ENCODE measurements around the gene DBT. TPM values are rescaled to one million over a fixed set of nuclear protein-coding genes. Genes with fewer than 3 reads are reported as not detected.

DBT gene
- total and polyA plus RNA-seq, 10 of the 15 experiments (the other 5 are each of a cell fraction or from before 2014, with no cell fraction given) = 2.1 to 15.9 (median 6.9) TPM

GRCh38 chr1:100151679-100152078 lies 98.0 kb downstream of the DBT start:
- FAIRE-seq = no peak
- no peak overlapping the region for H3K27ac ChIP-seq (ENCODE audit: control insufficient read depth, insufficient read depth)
- SMC1A ChIA-PET (ENCODE audit: uncharacterized antibody, unreplicated experiment) = interaction anchor here (0.8 to 1.2 kb wide), 7 partner anchors 9 to 717 kb away, joined by 3 to 5 read pairs (median 3); partner anchors contain the start of gene TRMT13

GRCh38 chr1:100147875-100148274 lies 101.8 kb downstream of the DBT start:
- Histone ChIP-seq H3K27me3 (replicated peaks in 1 of 2; ENCODE audit: control insufficient read depth in 2 of 2, insufficient read depth in 2 of 2, low read length in 1 of 2) (no peaks in the 10 kb centered on the region), H3K27ac (ENCODE audit: control insufficient read depth, insufficient read depth) (no peak overlapping the region), H3K9ac (ENCODE audit: control insufficient read depth, insufficient read depth, low read length) (no peak overlapping the region), H3K4me2 (ENCODE audit: control insufficient read depth, insufficient read depth) (no peak overlapping the region), H3K4me3 (no peak overlapping the region), H3K36me3 (ENCODE audit: control insufficient read depth in 2 of 2, insufficient read depth in 2 of 2, low read length in 1 of 2) (peaks cover 2 to 13% of the 10 kb centered on the region in 2 experiments), H3K4me1 (ENCODE audit: control insufficient read depth, insufficient read depth, low read length) (peaks cover 8% of the 10 kb centered on the region), H2AFZ (ENCODE audit: control insufficient read depth, low read depth, low read length) (no peak overlapping the region), H3K9me3 (replicated peaks; ENCODE audit: control insufficient read depth, insufficient read depth, low read length) (no peaks in the 10 kb centered on the region), H4K20me1 (ENCODE audit: control insufficient read depth, insufficient read depth) (no peaks in the 10 kb centered on the region), H3K79me2 (ENCODE audit: control insufficient read depth, insufficient read depth, low read length) (no peaks in the 10 kb centered on the region)
- ChIA-PET SMC1A (ENCODE audit: uncharacterized antibody, unreplicated experiment) (interaction anchor here (1.1 kb wide), 1 partner anchor 209 kb away, joined by 3 read pairs; no protein-coding TSS in a partner anchor), POLR2A (no interaction called here), CTCF (interaction anchor here (0.6 kb wide), 2 partner anchors 118 to 123 kb away, joined by 3 read pairs; partner anchors contain the start of gene RTCA), RAD21 (ENCODE audit: unreplicated experiment) (no interaction called here)
- BruUV-seq (replicated peaks) = TSS peak; percentile 41
- FAIRE-seq (no peak), DNase-seq (ENCODE audit: low read depth, low spot score) (no peak), ATAC-seq (no peak)
- in situ Hi-C loops (cut with MboI) (no loop called here), intact Hi-C loops (cut with micrococcal nuclease; ENCODE audit: unreplicated experiment) (no loop called here)
- 94% methylated on average over 4 of the region's 4 CpGs for WGBS (ENCODE audit: insufficient coverage, insufficient replicate concordance, low lambda C conversion rate, missing lambda C conversion rate)
- no peak for TF ChIP-seq EP300 (IDR thresholded peaks at IDR 0.05; ENCODE audit: borderline replicate concordance in 1 of 2, control insufficient read depth in 1 of 2, low read depth in 2 of 2, low read length in 2 of 2)
- TF ChIP-seq TARDBP (IDR thresholded peaks at IDR 0.05; ENCODE audit: borderline replicate concordance) = no peak
- TF ChIP-seq NBN (IDR thresholded peaks at IDR 0.05) = no peak
- TF ChIP-seq SUPT20H (IDR thresholded peaks at IDR 0.05; ENCODE audit: borderline replicate concordance, control insufficient read depth, low read depth, low read length) = no peak
- no peak for TF ChIP-seq MEF2B (IDR thresholded peaks at IDR 0.05; ENCODE audit: partially characterized antibody, poor library complexity, severe bottlenecking)
- TF ChIP-seq IKZF1 (conservative IDR thresholded peaks at IDR 0.05) = no peak
- no peak for TF ChIP-seq HSF1 (IDR thresholded peaks at IDR 0.05; ENCODE audit: low read depth, low read length)

More at GRCh38 chr1:100151679-100152078, 98.0 kb downstream of the DBT start:
- no peaks in the 10 kb centered on the region for H3K79me2 ChIP-seq (ENCODE audit: control insufficient read depth, insufficient read depth, low read length)
- ChIA-PET CTCF (interaction anchor here (0.7 to 3.3 kb wide), 3 partner anchors 11 to 304 kb away, joined by 3 to 17 read pairs (median 3); no protein-coding TSS in a partner anchor), RAD21 (ENCODE audit: unreplicated experiment) (interaction anchor here (0.6 to 1.3 kb wide), 4 partner anchors 10 to 407 kb away, joined by 3 to 4 read pairs (median 4); no protein-coding TSS in a partner anchor), POLR2A (interaction anchor here (1.4 kb wide), 1 partner anchor 18 kb away, joined by 3 read pairs; the partner anchor contains the start of gene TRMT13)
- H3K9me3 ChIP-seq (replicated peaks; ENCODE audit: control insufficient read depth, insufficient read depth, low read length) = no peaks in the 10 kb centered on the region
- H2AFZ ChIP-seq (ENCODE audit: control insufficient read depth, low read depth, low read length) = no peak overlapping the region
- no peak for TF ChIP-seq BCL3 (IDR thresholded peaks at IDR 0.05; ENCODE audit: borderline replicate concordance, insufficient read depth, low read depth, low read length, poor library complexity, severe bottlenecking)
- no peak for TF ChIP-seq CHD1 (IDR thresholded peaks at IDR 0.05; ENCODE audit: low read depth, low read length)
- no peak for TF ChIP-seq ZNF384 (IDR thresholded peaks at IDR 0.05; ENCODE audit: borderline replicate concordance, low read depth, low read length)
- TF ChIP-seq BMI1 (IDR thresholded peaks at IDR 0.05; ENCODE audit: borderline replicate concordance) = no peak
- DNase-seq (ENCODE audit: low read depth, low spot score) (no peak), ATAC-seq (peak; percentile 58)
- no peak overlapping the region; the same call in 1 of the 2 replicates for H3K9ac ChIP-seq (ENCODE audit: control insufficient read depth, insufficient read depth, low read length)
- H3K27me3 ChIP-seq (replicated peaks in 1 of 2; ENCODE audit: control insufficient read depth in 2 of 2, insufficient read depth in 2 of 2, low read length in 1 of 2) = no peaks in the 10 kb centered on the region
- no TSS peak for BruUV-seq (replicated peaks)
- WGBS (ENCODE audit: insufficient coverage, insufficient replicate concordance, low lambda C conversion rate, missing lambda C conversion rate) = 31% methylated on average over 2 of the region's 2 CpGs
- H4K20me1 ChIP-seq (ENCODE audit: control insufficient read depth, insufficient read depth) = no peaks in the 10 kb centered on the region
- H3K4me1 ChIP-seq (ENCODE audit: control insufficient read depth, insufficient read depth, low read length) = peaks cover 8% of the 10 kb centered on the region
- intact Hi-C loops (cut with micrococcal nuclease; ENCODE audit: unreplicated experiment) (loop anchor here (5.0 kb wide), 1 partner anchor 306 kb away; no protein-coding TSS in a partner anchor), in situ Hi-C loops (cut with MboI) (no loop called here)
- no peak overlapping the region for H3K4me3 ChIP-seq
- H3K36me3 ChIP-seq (ENCODE audit: control insufficient read depth in 2 of 2, insufficient read depth in 2 of 2, low read length in 1 of 2) = peaks cover 0 to 8% of the 10 kb centered on the region in 2 experiments; a peak in 2 of 4 replicates
- H3K4me2 ChIP-seq (ENCODE audit: control insufficient read depth, insufficient read depth) = peak overlapping the region; percentile 63; the same call in 1 of the 2 replicates
